Measurements from ENCODE around the gene CNOT2. TPM values are rescaled to one million over a fixed set of nuclear protein-coding genes. Genes with fewer than 3 reads are reported as not detected.

The CNOT2 gene
- total RNA-seq, 3 donors from 2014 or later (not counting 1 experiment from before 2014, with no cell fraction given), result 160 to 178 (median 173) TPM

DNA sequence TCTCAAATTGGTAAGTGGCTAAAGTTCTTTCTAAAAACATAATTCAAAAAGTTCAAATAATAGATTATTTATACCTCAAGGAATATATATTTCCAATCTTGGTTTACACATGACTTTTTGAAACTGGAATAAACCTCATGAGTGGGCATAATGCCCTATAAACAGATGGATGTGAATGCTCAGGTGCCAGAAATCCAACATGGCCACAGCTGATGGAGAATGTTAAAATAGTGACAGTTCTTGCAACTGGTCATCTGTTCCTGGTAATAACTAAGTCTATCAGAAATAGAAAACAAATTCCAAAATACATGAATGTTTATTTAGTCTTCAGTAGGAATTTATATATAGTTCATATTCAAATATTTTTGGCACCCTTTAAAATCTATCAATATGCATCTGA, 21.6 kb upstream of the CNOT2 start:
- no peaks in the 10 kb centered on the region for H3K27me3 ChIP-seq (ENCODE audit: control insufficient read depth, insufficient read depth, low read length)
- H3K4me1 Mint-ChIP-seq, result no peaks in the 10 kb centered on the region
- DNase-seq (no peak), ATAC-seq (no peak)
- no peak overlapping the region for H3K4me3 ChIP-seq (ENCODE audit: low read length)
- no peaks in the 10 kb centered on the region for H3K4me1 ChIP-seq (ENCODE audit: control insufficient read depth, insufficient read depth, low read length)
- no peaks in the 10 kb centered on the region for H3K36me3 ChIP-seq (ENCODE audit: control insufficient read depth, insufficient read depth, low read length)
- H3K27ac ChIP-seq (ENCODE audit: low read length), result no peak overlapping the region
- no peaks in the 10 kb centered on the region for H3K27me3 Mint-ChIP-seq (ENCODE audit: low read depth in 2 of 2)
- H3K27ac Mint-ChIP-seq, result no peak overlapping the region
- TF ChIP-seq, protein P1, sequence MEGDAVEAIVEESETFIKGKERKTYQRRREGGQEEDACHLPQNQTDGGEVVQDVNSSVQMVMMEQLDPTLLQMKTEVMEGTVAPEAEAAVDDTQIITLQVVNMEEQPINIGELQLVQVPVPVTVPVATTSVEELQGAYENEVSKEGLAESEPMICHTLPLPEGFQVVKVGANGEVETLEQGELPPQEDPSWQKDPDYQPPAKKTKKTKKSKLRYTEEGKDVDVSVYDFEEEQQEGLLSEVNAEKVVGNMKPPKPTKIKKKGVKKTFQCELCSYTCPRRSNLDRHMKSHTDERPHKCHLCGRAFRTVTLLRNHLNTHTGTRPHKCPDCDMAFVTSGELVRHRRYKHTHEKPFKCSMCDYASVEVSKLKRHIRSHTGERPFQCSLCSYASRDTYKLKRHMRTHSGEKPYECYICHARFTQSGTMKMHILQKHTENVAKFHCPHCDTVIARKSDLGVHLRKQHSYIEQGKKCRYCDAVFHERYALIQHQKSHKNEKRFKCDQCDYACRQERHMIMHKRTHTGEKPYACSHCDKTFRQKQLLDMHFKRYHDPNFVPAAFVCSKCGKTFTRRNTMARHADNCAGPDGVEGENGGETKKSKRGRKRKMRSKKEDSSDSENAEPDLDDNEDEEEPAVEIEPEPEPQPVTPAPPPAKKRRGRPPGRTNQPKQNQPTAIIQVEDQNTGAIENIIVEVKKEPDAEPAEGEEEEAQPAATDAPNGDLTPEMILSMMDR (IDR thresholded peaks at IDR 0.05), result no peak
- H3K9me3 Mint-ChIP-seq, result no peaks in the 10 kb centered on the region
- H3K4me3 Mint-ChIP-seq, result no peak overlapping the region
- H3K36me3 Mint-ChIP-seq, result no peaks in the 10 kb centered on the region
- no peaks in the 10 kb centered on the region for H3K9me3 ChIP-seq (ENCODE audit: control insufficient read depth, insufficient read depth, low read length)
- intact Hi-C loops (cut with micrococcal nuclease), result no loop called here

DNA sequence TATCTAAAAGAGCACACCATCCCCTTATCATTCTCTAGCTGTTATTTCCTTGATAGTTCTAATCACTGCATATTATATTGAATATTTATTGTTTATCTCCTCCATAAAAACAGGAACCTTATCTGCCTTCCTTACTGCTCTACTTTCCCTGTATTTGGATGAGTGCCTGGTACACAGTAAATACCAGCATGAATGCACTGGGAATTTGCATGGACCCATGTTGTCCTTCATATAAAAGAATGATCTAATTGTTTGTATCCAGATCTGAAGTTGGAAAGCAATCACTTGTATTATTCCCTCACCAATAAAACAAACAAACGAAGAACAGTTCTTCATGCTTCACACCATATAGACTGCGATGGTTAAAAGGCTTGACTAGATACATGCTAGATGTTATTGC, 15.3 kb upstream of the CNOT2 start:
- DNase-seq (no peak), ATAC-seq (no peak)
- H3K9me3 ChIP-seq (ENCODE audit: control insufficient read depth, insufficient read depth, low read length), result no peaks in the 10 kb centered on the region
- TF ChIP-seq, protein P1 (IDR thresholded peaks at IDR 0.05), result no peak
- Mint-ChIP-seq H3K9me3 (no peaks in the 10 kb centered on the region), H3K27ac (no peak overlapping the region), H3K4me3 (no peak overlapping the region), H3K36me3 (no peaks in the 10 kb centered on the region), H3K27me3 (ENCODE audit: low read depth in 2 of 2) (no peaks in the 10 kb centered on the region), H3K4me1 (no peaks in the 10 kb centered on the region)
- H3K27ac ChIP-seq (ENCODE audit: low read length), result no peak overlapping the region
- H3K4me3 ChIP-seq (ENCODE audit: low read length), result no peak overlapping the region
- no peaks in the 10 kb centered on the region for H3K27me3 ChIP-seq (ENCODE audit: control insufficient read depth, insufficient read depth, low read length)
- intact Hi-C loops (cut with micrococcal nuclease), result no loop called here
- no peaks in the 10 kb centered on the region for H3K4me1 ChIP-seq (ENCODE audit: control insufficient read depth, insufficient read depth, low read length)
- no peaks in the 10 kb centered on the region for H3K36me3 ChIP-seq (ENCODE audit: control insufficient read depth, insufficient read depth, low read length)
- WGBS (ENCODE audit: insufficient coverage), result 100% methylated on average over 2 of the region's 2 CpGs

DNA sequence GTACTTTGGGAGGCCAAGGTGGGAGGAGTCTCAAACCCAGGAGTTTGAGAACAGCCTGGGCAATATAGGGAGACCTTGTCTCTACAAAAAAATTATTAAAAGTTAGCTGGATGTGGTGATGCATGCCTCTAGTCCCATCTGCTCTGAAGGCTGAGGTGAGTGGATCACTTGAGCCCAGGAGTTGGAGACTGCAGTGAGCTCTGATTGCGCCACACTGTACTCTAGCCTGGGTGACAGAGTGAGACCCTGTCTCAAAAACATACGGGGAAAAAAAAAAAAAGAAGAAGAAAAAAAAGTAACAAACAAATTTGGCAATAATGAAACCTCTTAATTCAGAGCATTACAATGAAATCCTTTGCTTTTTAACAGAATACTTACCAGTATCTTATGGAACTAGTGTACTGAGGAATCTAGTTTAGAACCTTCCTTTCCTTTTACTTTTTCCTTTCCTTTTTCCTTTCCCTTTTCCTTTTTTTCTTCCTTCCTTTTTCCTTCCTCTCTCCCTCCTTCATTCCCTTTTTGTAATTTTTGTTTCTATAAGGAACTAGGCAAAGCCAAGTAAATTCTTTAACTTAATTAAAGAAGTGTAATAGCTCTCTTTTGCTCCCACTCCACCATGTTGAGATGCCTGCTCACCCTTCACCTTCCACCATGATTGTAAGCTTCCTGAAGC, 12.2 kb upstream of the CNOT2 start:
- intact Hi-C loops (cut with micrococcal nuclease), result no loop called here
- 92% methylated on average over 2 of the region's 2 CpGs for WGBS (ENCODE audit: insufficient coverage)

More for the DNA sequence above, 12.2 kb upstream of the CNOT2 start:
- no peak for DNase-seq
- H3K4me1 ChIP-seq (ENCODE audit: control insufficient read depth, insufficient read depth, low read length), result no peaks in the 10 kb centered on the region
- H3K27ac Mint-ChIP-seq, result no peak overlapping the region
- H3K36me3 ChIP-seq (ENCODE audit: control insufficient read depth, insufficient read depth, low read length), result no peaks in the 10 kb centered on the region
- H3K36me3 Mint-ChIP-seq, result no peaks in the 10 kb centered on the region
- no peaks in the 10 kb centered on the region for H3K4me1 Mint-ChIP-seq
- no peaks in the 10 kb centered on the region for H3K9me3 Mint-ChIP-seq
- H3K9me3 ChIP-seq (ENCODE audit: control insufficient read depth, insufficient read depth, low read length), result no peaks in the 10 kb centered on the region
- ATAC-seq, result no peak
- no peaks in the 10 kb centered on the region for H3K27me3 ChIP-seq (ENCODE audit: control insufficient read depth, insufficient read depth, low read length)
- H3K27me3 Mint-ChIP-seq (ENCODE audit: low read depth in 2 of 2), result no peaks in the 10 kb centered on the region
- H3K4me3 Mint-ChIP-seq, result no peak overlapping the region
- H3K27ac ChIP-seq (ENCODE audit: low read length), result no peak overlapping the region
- no peak overlapping the region for H3K4me3 ChIP-seq (ENCODE audit: low read length)
- TF ChIP-seq, protein P1 (IDR thresholded peaks at IDR 0.05), result no peak
